Cardiac muscle cell (in vitro differentiated cells and primary cell): Measurements from ENCODE around the gene KDM4B. TPM values are rescaled to one million over a fixed set of nuclear protein-coding genes. Genes with fewer than 3 reads are reported as not detected.

Source experiments
- DNase-seq, 2 donors: peaks; one replicate each; pipeline versions ENCODE4 v3.0.0 to v3.0.0-alpha.2; 2010 to 2017; ENCODE audit warnings: low read depth in 1 of 2, low spot score in 1 of 2
- H3K27ac ChIP-seq: fragments of 200-600 bp; sonication (generic); 2 replicates; pipeline ENCODE4 v1.5.1; 2016
- H3K27me3 ChIP-seq: fragments of 200-600 bp; sonication (generic); 2 replicates; pipeline ENCODE4 v1.6.0; 2016; ENCODE audit warnings: control low read depth
- H3K36me3 ChIP-seq: fragments of 200-600 bp; sonication (generic); 2 replicates; pipeline ENCODE4 v1.5.1; 2016; ENCODE audit warnings: control low read depth
- H3K4me1 ChIP-seq: fragments of 200-600 bp; sonication (generic); 2 replicates; pipeline ENCODE4 v1.8.1; 2017; ENCODE audit warnings: low read depth, mild to moderate bottlenecking, mixed run types
- H3K4me3 ChIP-seq: fragments of 200-600 bp; sonication (generic); 2 replicates; pipeline ENCODE4 v1.5.1; 2016; ENCODE audit warnings: mild to moderate bottlenecking
- H3K9me3 ChIP-seq: fragments of 200-600 bp; sonication (generic); 2 replicates; pipeline ENCODE4 v1.5.1; 2017; ENCODE audit warnings: low read depth, mild to moderate bottlenecking, control low read depth
- polyA plus RNA-seq: library from polyadenylated mRNA; unstranded; fragments of >200 nt; fragmentation: Nextera tagmentation; extraction: Ambion mirVana; gene quantifications from 2 replicates; pipeline ENCODE4 v1.2.1, GENCODE V29; 2016
- total RNA-seq: library from RNA; depleted of rRNA; stranded (reverse); fragments of >200 nt; gene quantifications from 2 replicates; pipeline ENCODE4 v1.2.3, GENCODE V29; 2016
- TF ChIP-seq, protein P1 (sequence below): IDR thresholded peaks from 2 replicates; pipeline ENCODE4 v1.5.1; 2012; ENCODE audit warnings: low read depth, mild to moderate bottlenecking, low read length

The KDM4B gene
- total and polyA plus RNA-seq, 2 experiments from 2014 or later, result 74.6 to 90.6 TPM

DNA sequence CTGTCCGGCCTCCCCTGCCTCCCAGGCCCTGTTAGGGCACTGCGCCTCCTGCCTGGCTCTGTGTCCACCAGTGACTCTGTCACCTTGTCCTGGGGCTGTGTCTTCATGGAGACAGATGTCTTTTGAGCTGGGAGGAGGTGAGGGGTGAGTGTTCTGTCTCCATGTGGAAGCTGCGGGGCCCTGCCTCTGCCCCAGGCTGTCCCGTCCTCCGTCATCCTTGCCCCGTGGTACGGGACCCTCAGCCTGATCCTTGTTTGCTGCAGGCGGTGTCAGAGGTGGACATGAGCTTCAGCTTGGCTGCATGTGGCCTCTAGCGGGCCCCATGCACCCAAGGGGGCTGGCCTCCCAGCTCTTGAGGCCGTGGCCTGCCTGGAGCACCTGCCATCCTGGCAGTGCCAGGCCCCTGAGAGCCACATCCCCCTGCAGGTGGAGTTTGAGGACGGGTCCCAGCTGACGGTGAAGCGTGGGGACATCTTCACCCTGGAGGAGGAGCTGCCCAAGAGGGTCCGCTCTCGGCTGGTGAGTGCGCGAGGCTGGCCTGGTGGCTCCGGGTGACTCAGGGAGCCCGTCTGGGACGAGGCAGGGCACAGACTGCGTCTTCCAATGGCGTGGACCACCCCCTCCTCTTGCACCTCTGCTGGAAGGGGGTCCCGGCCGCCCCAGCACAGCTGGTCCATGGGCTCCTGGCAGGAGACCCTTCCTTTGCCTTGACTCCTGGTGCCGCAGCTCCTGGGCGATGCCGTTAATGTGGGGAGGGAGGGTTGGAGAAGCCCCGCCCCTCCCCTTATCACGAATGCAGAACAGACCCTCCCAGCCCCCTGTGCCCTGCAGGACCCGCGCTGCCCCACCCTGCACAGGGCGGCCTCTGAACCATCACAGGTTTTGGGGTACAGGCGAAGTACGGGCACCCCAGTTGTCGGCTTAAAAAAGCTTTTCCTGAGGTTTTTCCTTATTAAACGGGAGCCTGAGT lies 181.3 kb downstream of the KDM4B start:
- TF ChIP-seq, protein P1, sequence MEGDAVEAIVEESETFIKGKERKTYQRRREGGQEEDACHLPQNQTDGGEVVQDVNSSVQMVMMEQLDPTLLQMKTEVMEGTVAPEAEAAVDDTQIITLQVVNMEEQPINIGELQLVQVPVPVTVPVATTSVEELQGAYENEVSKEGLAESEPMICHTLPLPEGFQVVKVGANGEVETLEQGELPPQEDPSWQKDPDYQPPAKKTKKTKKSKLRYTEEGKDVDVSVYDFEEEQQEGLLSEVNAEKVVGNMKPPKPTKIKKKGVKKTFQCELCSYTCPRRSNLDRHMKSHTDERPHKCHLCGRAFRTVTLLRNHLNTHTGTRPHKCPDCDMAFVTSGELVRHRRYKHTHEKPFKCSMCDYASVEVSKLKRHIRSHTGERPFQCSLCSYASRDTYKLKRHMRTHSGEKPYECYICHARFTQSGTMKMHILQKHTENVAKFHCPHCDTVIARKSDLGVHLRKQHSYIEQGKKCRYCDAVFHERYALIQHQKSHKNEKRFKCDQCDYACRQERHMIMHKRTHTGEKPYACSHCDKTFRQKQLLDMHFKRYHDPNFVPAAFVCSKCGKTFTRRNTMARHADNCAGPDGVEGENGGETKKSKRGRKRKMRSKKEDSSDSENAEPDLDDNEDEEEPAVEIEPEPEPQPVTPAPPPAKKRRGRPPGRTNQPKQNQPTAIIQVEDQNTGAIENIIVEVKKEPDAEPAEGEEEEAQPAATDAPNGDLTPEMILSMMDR, result no peak
- H3K4me3 ChIP-seq, result no peak overlapping the region

DNA sequence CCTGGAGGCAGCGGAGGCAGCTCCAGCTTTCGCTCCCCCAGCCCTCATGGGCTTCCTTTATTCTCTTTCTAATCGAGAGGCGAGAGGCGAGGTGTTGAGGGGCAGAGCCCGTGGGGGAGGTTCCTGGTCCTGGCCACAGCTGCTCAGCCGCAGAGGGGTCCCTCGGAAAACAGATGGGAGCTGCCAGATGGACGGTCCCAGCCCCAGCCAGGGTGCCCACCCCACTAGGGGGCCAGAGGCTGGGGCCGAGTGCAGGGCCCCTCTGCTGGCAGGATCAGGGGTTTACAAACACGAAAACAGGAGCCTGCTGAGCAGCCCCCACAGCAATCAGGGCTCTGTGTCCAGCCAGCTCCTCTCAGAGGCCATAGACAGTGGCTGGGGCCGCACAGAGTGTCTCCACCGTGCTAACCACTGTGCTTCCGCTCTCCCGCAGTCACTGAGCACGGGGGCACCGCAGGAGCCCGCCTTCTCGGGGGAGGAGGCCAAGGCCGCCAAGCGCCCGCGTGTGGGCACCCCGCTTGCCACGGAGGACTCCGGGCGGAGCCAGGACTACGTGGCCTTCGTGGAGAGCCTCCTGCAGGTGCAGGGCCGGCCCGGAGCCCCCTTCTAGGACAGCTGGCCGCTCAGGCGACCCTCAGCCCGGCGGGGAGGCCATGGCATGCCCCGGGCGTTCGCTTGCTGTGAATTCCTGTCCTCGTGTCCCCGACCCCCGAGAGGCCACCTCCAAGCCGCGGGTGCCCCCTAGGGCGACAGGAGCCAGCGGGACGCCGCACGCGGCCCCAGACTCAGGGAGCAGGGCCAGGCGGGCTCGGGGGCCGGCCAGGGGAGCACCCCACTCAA lies 182.2 kb downstream of the KDM4B start:
- Histone ChIP-seq H3K27me3 (no peaks in the 10 kb centered on the region), H3K36me3 (peaks cover 8% of the 10 kb centered on the region), H3K4me3 (no peak overlapping the region), H3K4me1 (no peaks in the 10 kb centered on the region), H3K27ac (no peak overlapping the region), H3K9me3 (no peaks in the 10 kb centered on the region)
- DNase-seq, result no peak
- TF ChIP-seq, protein P1, result no peak

More for the DNA sequence above, 181.3 kb downstream of the KDM4B start:
- DNase-seq, result no peak
- H3K9me3 ChIP-seq, result no peaks in the 10 kb centered on the region
- no peaks in the 10 kb centered on the region for H3K27me3 ChIP-seq
- H3K27ac ChIP-seq, result no peak overlapping the region
- H3K36me3 ChIP-seq, result peaks cover 15% of the 10 kb centered on the region
- H3K4me1 ChIP-seq, result no peaks in the 10 kb centered on the region

DNA sequence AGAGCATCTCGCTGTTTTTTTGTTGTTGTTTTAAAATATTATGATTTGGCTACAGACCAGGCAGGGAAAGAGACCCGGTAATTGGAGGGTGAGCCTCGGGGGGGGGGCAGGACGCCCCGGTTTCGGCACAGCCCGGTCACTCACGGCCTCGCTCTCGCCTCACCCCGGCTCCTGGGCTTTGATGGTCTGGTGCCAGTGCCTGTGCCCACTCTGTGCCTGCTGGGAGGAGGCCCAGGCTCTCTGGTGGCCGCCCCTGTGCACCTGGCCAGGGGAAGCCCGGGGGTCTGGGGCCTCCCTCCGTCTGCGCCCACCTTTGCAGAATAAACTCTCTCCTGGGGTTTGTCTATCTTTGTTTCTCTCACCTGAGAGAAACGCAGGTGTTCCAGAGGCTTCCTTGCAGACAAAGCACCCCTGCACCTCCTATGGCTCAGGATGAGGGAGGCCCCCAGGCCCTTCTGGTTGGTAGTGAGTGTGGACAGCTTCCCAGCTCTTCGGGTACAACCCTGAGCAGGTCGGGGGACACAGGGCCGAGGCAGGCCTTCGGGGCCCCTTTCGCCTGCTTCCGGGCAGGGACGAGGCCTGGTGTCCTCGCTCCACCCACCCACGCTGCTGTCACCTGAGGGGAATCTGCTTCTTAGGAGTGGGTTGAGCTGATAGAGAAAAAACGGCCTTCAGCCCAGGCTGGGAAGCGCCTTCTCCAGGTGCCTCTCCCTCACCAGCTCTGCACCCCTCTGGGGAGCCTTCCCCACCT lies 183.3 kb downstream of the KDM4B start:
- Histone ChIP-seq H3K27ac (no peak overlapping the region), H3K27me3 (no peaks in the 10 kb centered on the region), H3K4me1 (no peaks in the 10 kb centered on the region), H3K36me3 (peaks cover 7% of the 10 kb centered on the region), H3K4me3 (no peak overlapping the region), H3K9me3 (no peaks in the 10 kb centered on the region)
- TF ChIP-seq, protein P1, result no peak
- no peak for DNase-seq

DNA sequence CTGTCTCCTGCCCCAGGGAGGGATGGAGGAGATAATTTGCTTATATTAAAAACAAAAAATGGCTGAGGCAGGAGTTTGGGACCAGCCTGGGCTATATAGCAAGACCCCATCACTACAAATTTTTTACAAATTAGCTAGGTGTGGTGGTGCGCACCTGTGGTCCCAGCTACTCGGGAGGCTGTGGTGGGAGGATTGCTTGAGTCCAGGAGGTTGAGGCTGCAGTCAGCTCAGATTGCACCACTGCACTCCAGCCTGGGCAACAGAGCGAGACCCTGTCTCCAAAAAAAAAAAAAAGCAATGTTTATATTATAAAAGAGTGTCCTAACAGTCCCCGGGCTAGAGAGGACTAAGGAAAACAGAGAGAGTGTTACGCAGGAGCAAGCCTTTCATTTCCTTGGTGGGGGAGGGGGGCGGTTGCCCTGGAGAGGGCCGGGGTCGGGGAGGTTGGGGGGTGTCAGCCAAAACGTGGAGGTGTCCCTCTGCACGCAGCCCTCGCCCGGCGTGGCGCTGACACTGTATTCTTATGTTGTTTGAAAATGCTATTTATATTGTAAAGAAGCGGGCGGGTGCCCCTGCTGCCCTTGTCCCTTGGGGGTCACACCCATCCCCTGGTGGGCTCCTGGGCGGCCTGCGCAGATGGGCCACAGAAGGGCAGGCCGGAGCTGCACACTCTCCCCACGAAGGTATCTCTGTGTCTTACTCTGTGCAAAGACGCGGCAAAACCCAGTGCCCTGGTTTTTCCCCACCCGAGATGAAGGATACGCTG lies 184.0 kb downstream of the KDM4B start:
- H3K27ac ChIP-seq, result no peak overlapping the region
- no peaks in the 10 kb centered on the region for H3K27me3 ChIP-seq
- H3K9me3 ChIP-seq, result no peaks in the 10 kb centered on the region
- H3K36me3 ChIP-seq, result peaks cover 7% of the 10 kb centered on the region
- H3K4me1 ChIP-seq, result no peaks in the 10 kb centered on the region
- DNase-seq, result no peak
- H3K4me3 ChIP-seq, result no peak overlapping the region
- TF ChIP-seq, protein P1, result no peak
